Lower leg skin (tissue), 4 donors: Measurements from ENCODE around the gene ZHX3. TPM values are rescaled to one million over a fixed set of nuclear protein-coding genes. Genes with fewer than 3 reads are reported as not detected.

Experiments
- DNase-seq, 2 donors: peaks; one replicate each; pipeline ENCODE4 v3.0.0-alpha.2; 2019; ENCODE audit warnings: low spot score in 2 of 2
- H3K4me3 ChIP-seq: fragments of 200-600 bp; sonication (generic); 2 replicates; pipeline ENCODE4 v1.5.1; 2017; ENCODE audit warnings: mild to moderate bottlenecking, low read depth; ENCODE audit not compliant: poor library complexity, severe bottlenecking
- CTCF ChIP-seq, 3 donors: fragments of 450-650 bp; IDR thresholded peaks; one replicate each; pipeline ENCODE4 v1.5.1; 2016; ENCODE audit warnings: antibody characterized with exemption in 3 of 3, mild to moderate bottlenecking in 3 of 3, moderate library complexity in 2 of 3
- POLR2A ChIP-seq, 2 donors: fragments of 450-650 bp; IDR thresholded peaks; one replicate each; pipeline ENCODE4 v1.6.1; 2016 to 2017; ENCODE audit warnings: antibody characterized with exemption in 2 of 2, mild to moderate bottlenecking in 1 of 2, moderate library complexity in 1 of 2
- WGBS, 2 donors: methylation state at CpG; one replicate each; pipeline ENCODE4 v1.1.5; 2018; 5-methylcytosine and 5-hydroxymethylcytosine counted together
- intact Hi-C: fragments of 100-400 bp; cut with DNase I; formaldehyde crosslinking; loops from one replicate; pipeline ENCODE4 v1.15.0; 2023; ENCODE audit warnings: low total_unique reads
- total RNA-seq, 4 donors: library from RNA; depleted of rRNA; stranded (reverse); fragments of >200 nt; gene quantifications; one replicate each; pipeline ENCODE4 v1.1.0, GENCODE V29; 2016

The ZHX3 gene
- total RNA-seq, 4 donors from 2014 or later = 19.3 to 33.1 (median 25.5) TPM

GRCh38 chr20:41171736-41172295 is 145.7 kb downstream of the ZHX3 start:
- intact Hi-C loops = loop anchor here (5.0 to 10.0 kb wide), 2 partner anchors 73 to 170 kb away; partner anchors contain the start of gene LPIN3
- TF ChIP-seq CTCF (IDR thresholded peaks at IDR 0.05) (no peak), POLR2A (IDR thresholded peaks at IDR 0.05) (no peak)
- DNase-seq = peak in 1 of 2 donors; percentile 74
- no peak overlapping the region for H3K4me3 ChIP-seq
- 36 to 52% methylated on average over 3 of the region's 3 CpGs for WGBS, 2 donors

GRCh38 chr20:41170386-41171105 is 147.0 kb downstream of the ZHX3 start:
- TF ChIP-seq POLR2A (IDR thresholded peaks at IDR 0.05) (no peak), CTCF (IDR thresholded peaks at IDR 0.05) (no peak)
- intact Hi-C loops = loop anchor here (5.0 to 10.0 kb wide), 2 partner anchors 74 to 172 kb away; partner anchors contain the start of gene LPIN3
- DNase-seq = peak in 1 of 2 donors; percentile 80
- H3K4me3 ChIP-seq = no peak overlapping the region
- 92 to 93% methylated on average over 6 of the region's 6 CpGs for WGBS, 2 donors

GRCh38 chr20:41169791-41170351 is 147.7 kb downstream of the ZHX3 start:
- no peak overlapping the region for H3K4me3 ChIP-seq
- intact Hi-C loops = loop anchor here (5.0 to 10.0 kb wide), 3 partner anchors 75 to 753 kb away; partner anchors contain the start of gene LPIN3
- no peak for TF ChIP-seq CTCF (IDR thresholded peaks at IDR 0.05)
- TF ChIP-seq POLR2A (IDR thresholded peaks at IDR 0.05) = no peak
- WGBS, 2 donors = 75 to 77% methylated on average over 12 to 14 of the region's 14 CpGs
- peak in 1 of 2 donors; percentile 79 for DNase-seq

GRCh38 chr20:41169162-41169690 is 148.3 kb downstream of the ZHX3 start:
- peak in 1 of 2 donors; percentile 73 for DNase-seq

More at GRCh38 chr20:41169162-41169690, 148.3 kb downstream of the ZHX3 start:
- 86% methylated on average over 9 of the region's 9 CpGs for WGBS, 2 donors
- intact Hi-C loops = loop anchor here (5.0 kb wide), 1 partner anchor 752 kb away; no protein-coding TSS in a partner anchor
- TF ChIP-seq CTCF (IDR thresholded peaks at IDR 0.05) (no peak), POLR2A (IDR thresholded peaks at IDR 0.05) (no peak)
- H3K4me3 ChIP-seq = no peak overlapping the region
